SK-N-MC (cell line): ENCODE measurements around the gene GDAP2.
"Not testable (repeated sequence)": the region's sequence is repeated elsewhere in the genome, so short reads cannot be mapped to it uniquely, and the experiment has no call there.

ENCODE experiments used
- DNase-seq: peaks from one replicate; pipeline ENCODE4 v3.0.0-alpha.2; 2011; ENCODE audit warnings: low read depth, low spot score
- H3K27ac ChIP-seq: fragments of 200-600 bp; sonication (generic); 2 replicates; pipeline ENCODE4 v1.5.1; 2016; ENCODE audit warnings: mixed run types
- H3K36me3 ChIP-seq: fragments of 200-600 bp; sonication (generic); 2 replicates; pipeline ENCODE4 v1.6.1; 2017; ENCODE audit warnings: antibody characterized with exemption, low read length, mixed read lengths; ENCODE audit not compliant: insufficient read depth
- H3K4me3 ChIP-seq: fragments of 200-600 bp; sonication (generic); 2 replicates; pipeline ENCODE4 v1.5.1; 2016
- H3K9ac ChIP-seq: fragments of 200-600 bp; sonication (generic); 2 replicates; pipeline ENCODE4 v1.8.0; 2017; ENCODE audit warnings: mixed run types, mixed read lengths; ENCODE audit not compliant: insufficient read length
- H3K9me3 ChIP-seq: fragments of 200-600 bp; sonication (generic); 2 replicates; pipeline ENCODE4 v1.6.1; 2017; ENCODE audit warnings: low read depth, mild to moderate bottlenecking, antibody characterized with exemption, low read length, moderate library complexity, mixed read lengths
- EZH2 ChIP-seq: fragments of 200-600 bp; sonication (generic); IDR thresholded peaks from one replicate; pipeline ENCODE4 v1.6.1; 2017; ENCODE audit warnings: antibody characterized with exemption
- FOXP2 ChIP-seq: optimal IDR thresholded peaks from 2 replicates; pipeline ENCODE3; 2011; ENCODE audit warnings: mild to moderate bottlenecking, moderate library complexity; ENCODE audit not compliant: insufficient read depth; ENCODE audit errors: extremely low read length, control extremely low read depth
- POLR2AphosphoS5 ChIP-seq: IDR thresholded peaks from 2 replicates; pipeline ENCODE4 v1.6.1; 2012; ENCODE audit warnings: mild to moderate bottlenecking, low read depth, low read length, borderline replicate concordance

GDAP2 gene

DNA sequence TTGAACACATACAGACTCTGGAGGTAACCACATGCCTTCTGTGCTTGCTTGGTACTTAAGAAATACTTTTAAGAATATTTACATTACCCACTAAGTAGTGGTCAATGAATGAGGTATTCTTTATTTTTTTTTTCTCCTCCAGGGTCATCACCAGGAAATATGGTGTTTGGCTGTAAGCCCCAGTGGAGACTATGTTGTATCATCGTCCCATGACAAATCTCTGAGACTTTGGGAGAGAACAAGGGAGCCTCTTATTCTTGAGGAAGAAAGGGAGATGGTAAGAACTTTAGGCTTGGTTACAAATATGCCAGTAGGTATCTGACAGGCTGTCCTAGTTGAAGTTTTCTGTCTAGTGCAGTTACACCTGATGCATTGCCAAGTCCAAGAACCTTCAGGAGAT is 23.0 kb upstream of the GDAP2 start:
- Histone ChIP-seq H3K27ac (no peak overlapping the region), H3K9me3 (no peaks in the 10 kb centered on the region), H3K4me3 (no peak overlapping the region), H3K36me3 (peaks cover 99% of the 10 kb centered on the region), H3K9ac (no peak overlapping the region)
- DNase-seq: no peak
- no peak for TF ChIP-seq FOXP2
- TF ChIP-seq EZH2: no peak
- no peak for TF ChIP-seq POLR2AphosphoS5

DNA sequence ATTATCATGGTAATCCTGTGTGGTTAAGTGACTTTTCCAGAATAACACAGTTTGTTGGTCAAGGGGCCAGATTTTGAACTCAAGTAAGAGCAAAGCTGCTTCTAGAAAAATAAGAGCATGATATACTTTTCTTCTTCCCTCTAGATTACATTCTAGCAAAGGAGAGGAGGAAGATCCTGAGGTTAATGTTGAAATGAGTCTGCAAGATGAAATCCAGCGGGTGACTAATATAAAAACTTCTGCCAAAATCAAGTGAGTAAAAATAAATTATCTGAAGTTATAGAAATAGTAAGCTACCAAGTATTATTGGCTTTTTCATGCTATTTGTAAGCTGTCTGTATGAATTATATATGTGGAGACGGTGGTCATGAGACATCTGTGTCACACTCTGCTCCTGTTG is 12.9 kb upstream of the GDAP2 start:
- Histone ChIP-seq H3K27ac (no peak overlapping the region), H3K36me3 (peaks cover 94% of the 10 kb centered on the region), H3K4me3 (no peak overlapping the region), H3K9ac (no peak overlapping the region), H3K9me3 (no peaks in the 10 kb centered on the region)
- DNase-seq: no peak
- TF ChIP-seq POLR2AphosphoS5: no peak
- TF ChIP-seq EZH2: no peak
- no peak for TF ChIP-seq FOXP2

DNA sequence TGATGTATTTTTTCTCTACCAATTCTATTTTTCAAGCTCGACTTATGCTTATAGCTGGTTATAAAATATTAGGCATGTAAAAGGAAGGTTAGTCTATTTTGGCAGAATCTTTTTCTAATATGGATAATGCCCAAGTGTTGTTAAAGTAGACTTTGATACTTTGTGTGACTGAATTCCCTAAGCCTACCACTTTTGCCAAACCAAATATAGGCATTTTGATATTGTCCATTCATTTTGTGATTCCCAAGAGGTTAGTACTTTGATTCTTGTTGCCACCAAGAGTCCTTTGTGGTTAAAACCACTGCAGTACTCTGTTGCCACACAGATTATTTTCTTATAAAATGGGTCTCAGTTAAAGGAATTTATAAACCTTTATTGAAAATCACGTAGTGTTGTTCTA is 4.3 kb upstream of the GDAP2 start:
- Histone ChIP-seq H3K4me3 (no peak overlapping the region), H3K9ac (no peak overlapping the region)

DNA sequence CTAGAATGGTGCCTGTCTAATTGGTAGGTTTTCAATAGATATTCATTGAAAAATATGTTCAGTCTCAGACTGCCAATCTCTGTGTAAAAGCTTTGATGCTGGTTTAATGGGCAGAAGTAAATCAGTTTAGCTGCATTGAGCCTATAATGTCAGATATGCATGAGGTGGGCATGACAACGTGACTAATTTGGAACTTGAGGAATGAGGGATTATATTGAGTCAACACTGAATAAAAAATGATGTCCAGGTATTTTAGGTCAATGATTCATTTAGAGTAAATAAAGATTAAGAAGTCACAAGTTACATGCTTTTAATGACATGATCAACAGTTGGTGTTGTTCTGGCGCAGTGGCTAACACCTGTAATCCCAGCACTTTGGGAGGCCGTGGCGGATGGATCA is 3.2 kb upstream of the GDAP2 start:
- DNase-seq: no peak
- Histone ChIP-seq H3K9ac (no peak overlapping the region), H3K4me3 (no peak overlapping the region), H3K9me3 (no peaks in the 10 kb centered on the region), H3K36me3 (peaks cover 52% of the 10 kb centered on the region), H3K27ac (no peak overlapping the region)
- no peak for TF ChIP-seq EZH2
- no peak for TF ChIP-seq FOXP2
- no peak for TF ChIP-seq POLR2AphosphoS5

More for the DNA sequence above, 4.3 kb upstream of the GDAP2 start:
- Histone ChIP-seq H3K9me3 (no peaks in the 10 kb centered on the region), H3K27ac (no peak overlapping the region), H3K36me3 (peaks cover 64% of the 10 kb centered on the region)
- no peak for DNase-seq
- TF ChIP-seq EZH2 (no peak), POLR2AphosphoS5 (no peak), FOXP2 (no peak)

DNA sequence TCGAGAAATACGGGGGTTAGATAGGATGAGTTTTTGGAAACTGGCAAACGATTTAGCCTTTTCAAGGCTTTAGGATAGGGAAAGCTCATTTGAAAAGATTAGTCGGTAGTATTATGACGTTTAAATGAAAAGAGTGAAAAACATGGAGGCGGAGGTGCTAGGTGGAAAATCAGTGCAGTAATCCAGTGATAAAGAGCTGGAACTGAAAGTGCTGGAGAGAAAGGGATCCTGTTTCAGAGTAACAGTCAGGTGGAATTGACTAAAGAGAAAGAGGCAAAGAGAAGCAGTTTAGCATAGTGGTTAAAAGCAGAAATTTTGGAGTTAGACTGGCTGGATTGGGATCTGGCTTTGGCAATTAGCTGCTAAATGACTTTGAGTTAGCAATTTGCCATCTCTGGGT is 1.1 kb upstream of the GDAP2 start:
- Histone ChIP-seq H3K9ac (peak overlapping the region; percentile 91), H3K9me3 (no peaks in the 10 kb centered on the region), H3K27ac (no peak overlapping the region), H3K4me3 (peak overlapping the region; percentile 91), H3K36me3 (peaks cover 35% of the 10 kb centered on the region)
- no peak for DNase-seq
- TF ChIP-seq POLR2AphosphoS5 (no peak), FOXP2 (no peak), EZH2 (no peak)

DNA sequence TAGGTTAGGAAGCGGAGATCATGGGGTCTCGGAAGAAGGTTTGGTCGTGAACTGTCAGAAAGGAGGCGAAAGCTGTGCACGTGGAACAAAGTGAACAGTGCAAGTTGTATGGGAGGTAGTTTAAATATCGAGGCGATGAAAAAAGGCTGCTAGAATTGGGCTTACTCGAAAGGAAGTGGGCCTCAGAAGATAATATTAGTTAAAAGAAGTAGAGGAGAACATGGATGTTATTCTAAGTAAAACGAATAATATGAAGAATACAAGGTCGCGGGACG is 689 bp upstream of the GDAP2 start:
- no peaks in the 10 kb centered on the region for H3K9me3 ChIP-seq
- H3K4me3 ChIP-seq: peak overlapping the region; percentile 91
- H3K27ac ChIP-seq: no peak overlapping the region
- TF ChIP-seq FOXP2 (no peak), POLR2AphosphoS5 (no peak), EZH2 (no peak)
- H3K9ac ChIP-seq: peak overlapping the region; percentile 91
- H3K36me3 ChIP-seq: peaks cover 31% of the 10 kb centered on the region
- no peak for DNase-seq

DNA sequence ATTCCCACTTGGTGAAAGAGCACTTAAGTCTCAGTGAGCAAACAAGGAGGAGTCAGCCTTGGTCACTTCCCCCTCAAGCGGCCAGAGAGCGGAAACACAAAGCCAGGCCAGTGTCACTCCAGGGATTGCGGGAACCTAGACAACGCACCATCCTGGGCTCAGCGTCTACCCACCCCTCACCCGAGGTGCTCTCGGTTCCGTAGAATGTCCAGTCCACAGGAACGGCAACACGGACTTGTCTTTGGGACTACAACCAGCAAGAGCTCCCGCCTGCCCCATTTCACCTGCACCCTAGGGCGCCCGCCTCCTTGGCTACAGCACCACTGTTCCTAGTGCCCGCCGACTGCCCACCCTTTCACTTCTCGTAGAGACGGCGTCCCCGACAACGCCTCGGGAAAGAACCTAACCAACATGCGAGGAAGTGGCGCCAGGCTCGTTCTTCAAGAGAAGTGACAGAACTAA is 509 bp downstream of the GDAP2 start:
- Histone ChIP-seq H3K27ac (no peak overlapping the region), H3K9me3 (no peaks in the 10 kb centered on the region), H3K4me3 (peak overlapping the region; percentile 91), H3K9ac (peak overlapping the region; percentile 91), H3K36me3 (peaks cover 19% of the 10 kb centered on the region)
- no peak for TF ChIP-seq EZH2
- no peak for TF ChIP-seq FOXP2
- no peak for TF ChIP-seq POLR2AphosphoS5
- DNase-seq: no peak

DNA sequence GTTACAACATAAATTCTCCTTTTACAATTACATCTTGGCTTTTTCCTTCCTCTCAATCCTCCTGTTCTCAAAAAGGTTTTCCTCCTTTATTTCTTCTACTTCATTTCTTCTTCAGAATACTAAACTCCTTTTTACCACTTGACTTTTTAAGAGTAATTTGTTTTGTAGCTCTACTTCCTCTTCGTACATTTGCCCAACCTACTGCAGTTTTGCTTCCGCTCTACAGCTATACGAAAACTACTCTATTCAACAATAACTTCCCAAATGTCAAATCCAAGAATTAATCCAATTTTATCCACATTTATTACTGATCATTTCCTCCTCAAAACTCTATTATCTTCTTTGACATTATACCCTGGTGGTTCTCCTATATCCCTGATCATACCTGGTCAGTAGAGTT is 3.4 kb downstream of the GDAP2 start:
- H3K9me3 ChIP-seq: no peaks in the 10 kb centered on the region
- TF ChIP-seq POLR2AphosphoS5 (no peak), FOXP2 (no peak), EZH2 (no peak)
- H3K9ac ChIP-seq: no peak overlapping the region
- H3K27ac ChIP-seq: no peak overlapping the region
- H3K4me3 ChIP-seq: no peak overlapping the region
- no peaks in the 10 kb centered on the region for H3K36me3 ChIP-seq
- no peak for DNase-seq

DNA sequence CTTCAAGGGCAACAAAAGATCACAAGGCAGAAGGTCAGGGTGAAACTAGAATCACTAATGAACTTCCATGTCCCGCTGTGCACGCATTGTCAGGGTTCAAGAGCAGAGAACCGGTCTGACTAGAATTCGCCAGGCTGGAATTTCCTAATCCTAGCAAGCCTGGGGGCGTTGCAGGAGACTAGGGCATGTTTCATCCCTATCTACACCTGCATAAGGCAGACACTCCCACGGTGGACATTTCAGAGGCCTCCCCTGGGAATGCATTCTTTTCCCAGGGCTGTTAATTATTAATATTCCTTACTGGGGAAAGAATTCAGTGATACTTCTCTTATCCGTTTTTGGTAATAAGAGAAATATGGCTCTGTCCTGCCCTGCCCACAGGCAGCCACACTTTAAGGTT is 6.7 kb downstream of the GDAP2 start:
- H3K36me3 ChIP-seq: peaks cover 20% of the 10 kb centered on the region
- not testable (repeated sequence) for DNase-seq, H3K27ac ChIP-seq, H3K9ac ChIP-seq, H3K9me3 ChIP-seq, H3K4me3 ChIP-seq
